GM12872 (cell line): ENCODE measurements around the gene GLDC.

Experiments
- TF ChIP-seq, protein P1 (sequence below): IDR thresholded peaks from 3 replicates; pipeline ENCODE4 v1.5.1; 2011; ENCODE audit warnings: low read depth, mild to moderate bottlenecking, low read length, moderate library complexity; ENCODE audit not compliant: insufficient read depth

Gene GLDC

DNA sequence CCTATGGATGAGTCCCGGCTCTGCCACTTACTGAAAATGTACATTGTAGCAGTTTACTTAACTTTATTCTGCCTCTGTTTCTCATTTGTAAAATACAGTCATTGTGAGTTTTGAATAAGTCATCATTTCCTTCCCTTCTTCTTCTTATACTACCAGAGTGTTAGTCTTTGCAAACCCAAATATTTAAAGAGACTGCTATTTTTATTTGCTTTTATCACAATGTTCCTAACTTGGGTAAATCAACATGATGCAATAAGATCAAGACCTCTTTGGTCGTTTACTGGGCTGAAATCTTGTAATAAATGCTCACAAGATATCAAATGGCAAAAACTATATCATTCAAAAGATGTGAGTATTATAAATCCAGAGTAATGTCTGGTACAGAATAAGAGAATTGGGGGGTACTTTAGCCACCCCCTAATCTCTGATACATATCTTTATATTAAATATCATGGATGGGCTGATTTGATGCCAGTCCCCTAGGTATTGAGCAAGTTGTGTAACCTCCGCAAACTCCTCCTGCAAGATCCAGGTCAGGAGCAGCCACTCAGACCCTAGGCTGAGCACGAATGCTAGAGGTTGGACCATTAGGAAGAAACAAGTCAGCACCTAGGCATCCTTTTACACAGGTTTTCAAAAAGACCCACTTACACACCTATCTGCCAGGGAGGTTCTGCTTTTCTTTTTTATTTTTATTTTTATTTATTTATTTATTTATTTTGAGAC is 13.3 kb upstream of the GLDC start:
- TF ChIP-seq, protein P1, sequence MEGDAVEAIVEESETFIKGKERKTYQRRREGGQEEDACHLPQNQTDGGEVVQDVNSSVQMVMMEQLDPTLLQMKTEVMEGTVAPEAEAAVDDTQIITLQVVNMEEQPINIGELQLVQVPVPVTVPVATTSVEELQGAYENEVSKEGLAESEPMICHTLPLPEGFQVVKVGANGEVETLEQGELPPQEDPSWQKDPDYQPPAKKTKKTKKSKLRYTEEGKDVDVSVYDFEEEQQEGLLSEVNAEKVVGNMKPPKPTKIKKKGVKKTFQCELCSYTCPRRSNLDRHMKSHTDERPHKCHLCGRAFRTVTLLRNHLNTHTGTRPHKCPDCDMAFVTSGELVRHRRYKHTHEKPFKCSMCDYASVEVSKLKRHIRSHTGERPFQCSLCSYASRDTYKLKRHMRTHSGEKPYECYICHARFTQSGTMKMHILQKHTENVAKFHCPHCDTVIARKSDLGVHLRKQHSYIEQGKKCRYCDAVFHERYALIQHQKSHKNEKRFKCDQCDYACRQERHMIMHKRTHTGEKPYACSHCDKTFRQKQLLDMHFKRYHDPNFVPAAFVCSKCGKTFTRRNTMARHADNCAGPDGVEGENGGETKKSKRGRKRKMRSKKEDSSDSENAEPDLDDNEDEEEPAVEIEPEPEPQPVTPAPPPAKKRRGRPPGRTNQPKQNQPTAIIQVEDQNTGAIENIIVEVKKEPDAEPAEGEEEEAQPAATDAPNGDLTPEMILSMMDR: no peak

DNA sequence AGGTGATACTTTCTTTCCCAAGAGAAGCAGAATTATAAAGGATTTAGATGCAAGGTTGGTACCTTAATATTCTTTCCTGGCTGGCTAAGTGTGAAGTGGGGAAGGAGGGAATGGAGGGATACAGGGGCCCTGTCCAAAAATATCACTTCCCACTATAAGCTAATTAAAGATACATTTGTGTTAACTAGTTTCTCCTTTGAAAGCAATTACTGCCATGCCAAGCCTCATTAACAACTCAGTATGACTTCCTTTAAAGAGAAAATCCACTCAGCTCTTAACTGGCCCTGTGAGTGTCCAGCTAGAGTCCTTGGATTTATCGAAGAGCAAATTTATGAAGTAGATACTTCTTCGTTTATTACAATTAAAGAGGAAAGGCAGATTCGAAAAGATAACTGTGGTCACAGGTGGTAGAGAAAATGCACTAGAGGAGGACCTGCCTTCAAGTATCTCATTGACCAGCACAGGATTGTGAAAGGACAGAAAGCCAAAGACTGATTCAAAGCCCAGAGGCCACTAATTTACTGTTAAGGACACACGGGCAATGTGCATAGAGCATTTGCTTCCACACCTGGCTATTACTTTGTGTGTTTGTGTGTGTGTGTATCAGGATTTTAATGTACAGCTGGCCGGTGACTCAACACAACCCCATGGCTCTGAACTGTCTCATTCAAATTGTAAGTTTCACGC is 11.2 kb upstream of the GLDC start:
- TF ChIP-seq, protein P1: no peak

DNA sequence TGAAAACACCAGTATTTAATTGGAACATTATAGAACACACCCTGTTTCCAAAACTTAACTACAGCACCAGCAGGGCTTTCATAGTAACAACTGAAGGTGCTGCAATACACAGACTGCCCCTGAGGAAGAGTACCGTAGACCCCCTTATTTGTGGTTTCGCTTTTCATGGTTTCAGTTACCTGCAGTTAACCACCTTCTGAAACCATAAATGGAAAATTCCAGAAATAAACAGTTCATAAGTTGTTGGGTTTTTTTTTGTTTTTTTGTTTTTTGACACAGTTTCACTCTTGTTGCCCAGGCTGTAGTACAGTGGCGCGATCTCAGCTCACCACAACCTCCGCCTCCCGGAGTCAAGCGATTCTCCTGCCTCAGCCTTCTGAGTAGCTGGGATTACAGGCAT is 9.5 kb upstream of the GLDC start:
- TF ChIP-seq, protein P1: no peak

DNA sequence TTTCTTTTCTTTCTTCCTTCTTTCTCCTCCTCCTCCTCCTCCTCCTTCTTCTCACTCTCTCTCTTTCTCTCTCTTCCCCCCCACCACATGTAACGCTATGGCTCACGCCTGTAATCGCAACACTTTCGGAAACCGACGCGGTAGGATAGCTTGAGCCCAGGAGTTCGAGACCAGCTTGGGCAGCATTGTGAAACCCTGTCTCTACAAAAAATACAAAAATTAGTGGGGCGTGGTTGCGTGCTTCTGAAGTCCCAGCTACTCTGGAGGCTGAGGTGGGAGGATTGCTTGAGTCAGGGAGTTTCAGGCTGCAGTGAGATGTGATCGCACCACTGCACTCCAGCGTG is 736 bp upstream of the GLDC start:
- TF ChIP-seq, protein P1: no peak

DNA sequence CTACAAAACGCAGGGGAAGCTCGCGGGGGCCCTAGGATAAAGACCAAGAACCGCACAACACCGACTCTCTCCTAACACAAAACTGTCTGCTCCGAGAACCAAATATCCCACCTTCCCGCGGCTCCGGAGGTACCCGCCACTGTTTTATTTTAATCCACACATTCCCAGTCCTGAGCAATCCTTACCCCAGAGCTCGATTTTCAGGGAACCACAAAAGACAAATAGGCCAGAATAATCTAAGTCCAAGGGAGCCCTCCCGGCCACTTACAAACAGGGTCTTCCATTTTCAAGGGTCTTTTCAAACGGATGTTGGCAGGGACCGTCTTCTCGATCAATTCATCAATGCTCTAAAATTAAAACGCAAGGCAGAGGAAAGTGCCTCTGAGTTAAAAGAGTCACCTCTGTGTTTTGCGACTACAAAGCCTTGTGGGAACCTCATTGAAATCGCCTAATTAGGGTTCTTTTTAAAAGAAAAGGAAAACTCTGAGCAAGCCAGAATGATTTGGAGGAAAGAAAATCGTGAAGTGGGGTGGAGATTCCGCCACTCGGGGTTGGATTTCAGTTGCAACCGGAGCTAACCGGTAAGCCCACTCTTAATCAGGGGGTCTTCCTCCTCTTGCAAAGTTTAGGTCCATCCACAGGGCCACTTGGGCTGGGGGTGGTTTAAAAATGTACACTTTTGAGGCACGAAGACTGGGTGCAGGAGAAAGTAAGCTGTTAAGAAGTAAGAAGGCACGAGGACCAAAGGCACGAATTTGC is 1.0 kb downstream of the GLDC start:
- TF ChIP-seq, protein P1: no peak

DNA sequence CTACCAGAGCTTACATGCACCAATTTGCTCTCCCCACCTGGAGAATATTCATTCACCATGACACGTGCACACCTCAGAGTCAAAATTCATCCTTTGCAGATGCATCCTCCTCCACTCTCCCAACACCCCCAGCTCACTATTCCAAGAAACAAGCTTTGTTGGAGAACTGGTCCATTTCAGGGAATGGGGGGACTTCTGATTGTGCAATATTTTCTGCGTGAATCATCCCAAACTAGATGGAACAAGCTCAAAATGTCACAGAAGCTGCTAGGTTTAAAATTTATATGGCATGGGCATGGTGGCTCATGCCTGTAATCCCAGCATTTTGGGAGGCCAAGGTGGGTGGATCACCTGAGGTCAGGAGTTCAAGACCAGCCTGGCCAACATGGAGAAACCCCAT is 3.6 kb downstream of the GLDC start:
- TF ChIP-seq, protein P1: no peak

DNA sequence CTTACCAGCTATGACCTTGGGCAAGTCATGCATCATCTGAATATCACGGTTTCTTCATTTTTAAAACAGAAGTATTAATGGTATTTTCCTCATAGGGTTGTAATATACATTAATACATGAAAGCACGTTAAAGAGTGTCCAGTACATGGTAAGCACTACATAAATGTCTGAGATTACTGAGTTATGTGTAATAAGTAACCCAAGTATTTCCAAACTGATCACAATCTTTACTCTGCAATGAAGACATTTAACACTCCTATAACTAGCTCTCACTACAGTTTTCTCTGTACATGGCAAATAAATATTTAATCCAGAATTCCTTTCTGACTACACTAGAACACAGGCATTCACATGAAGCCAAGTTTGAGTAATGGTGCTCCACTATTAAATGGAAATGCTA is 4.0 kb downstream of the GLDC start:
- TF ChIP-seq, protein P1: no peak
